Adrenal gland (tissue), 12 donors: ENCODE measurements around the gene SUCLG2. TPM values are rescaled to one million over a fixed set of nuclear protein-coding genes. Genes with fewer than 3 reads are reported as not detected.

Experiments used
- DNase-seq, 7 donors: peaks; one replicate each; pipeline ENCODE4 v3.0.0-alpha.2; 2019 to 2020
- H3K27ac ChIP-seq, 5 donors: fragments of 200-600 bp; sonication (generic) in 4 of 5; 1 replicate in 3 of 5; 2 replicates in 2 of 5; pipeline versions ENCODE4 v1.5.1 to v1.8.0; 2016 to 2020; ENCODE audit warnings: mild to moderate bottlenecking in 1 of 5
- H3K27me3 ChIP-seq: fragments of 200-600 bp; 2 replicates; pipeline ENCODE4 v1.8.0; 2021
- H3K36me3 ChIP-seq, 2 donors: fragments of 200-600 bp; replicated peaks in 1 of 2; 1 replicate in 1 of 2; 2 replicates in 1 of 2; pipeline versions ENCODE4 v1.5.1 to v1.8.0; 2018 to 2022
- H3K4me1 ChIP-seq, 2 donors: fragments of 200-600 bp; replicated peaks in 1 of 2; 1 replicate in 1 of 2; 2 replicates in 1 of 2; pipeline versions ENCODE4 v1.5.1 to v1.8.0; 2018 to 2021
- H3K4me3 ChIP-seq, 4 donors: fragments of 200-600 bp; sonication (generic) in 3 of 4; one replicate each; pipeline ENCODE4 v1.5.1; 2016 to 2018
- H3K9me3 ChIP-seq, 3 donors: fragments of 200-600 bp; sonication (generic) in 1 of 3; replicated peaks in 1 of 3; 1 replicate in 2 of 3; 2 replicates in 1 of 3; pipeline versions ENCODE4 v1.5.1 to v1.8.0; 2016 to 2021
- CTCF ChIP-seq, 6 experiments: fragments of 450-650 bp in 4 of 6; fragments of 200-600 bp in 2 of 6; sonication (generic) in 1 of 6; IDR thresholded peaks; 1 replicate in 5 of 6; 2 replicates in 1 of 6; pipeline versions ENCODE4 v1.5.1 to v1.8.0; 2016 to 2021; ENCODE audit warnings: antibody characterized with exemption in 6 of 6, mild to moderate bottlenecking in 2 of 6, moderate library complexity in 1 of 6
- POLR2A ChIP-seq, 2 donors: fragments of 450-650 bp; IDR thresholded peaks; one replicate each; pipeline ENCODE4 v1.6.1; 2017; ENCODE audit warnings: antibody characterized with exemption in 2 of 2, mild to moderate bottlenecking in 2 of 2, moderate library complexity in 1 of 2
- WGBS, 4 donors: extraction: QIAGEN DNeasy Blood & Tissue Kit in 2 of 4; methylation state at CpG; one replicate each; pipeline versions ENCODE4 v1.1.5 to v1.1.7; 2013 to 2017; 5-methylcytosine and 5-hydroxymethylcytosine counted together
- intact Hi-C, 2 donors: fragments of 100-400 bp; cut with DNase I; formaldehyde crosslinking; loops; one replicate each; pipeline versions ENCODE4 v1.14.1 to v1.15.0; 2022 to 2023
- polyA plus RNA-seq, 3 donors: library from polyadenylated mRNA; stranded (reverse); fragments of 200-250 nt in 2 of 3; fragments of 350-450 nt in 1 of 3; fragmentation: Illumina TruSeq in 1 of 3; extraction: RNeasy Lipid Tissue Mini Kit (QIAGEN cat#74804) in 1 of 3; gene quantifications; one replicate each; pipeline ENCODE4 v1.2.3, GENCODE V29; 2013 to 2014
- total RNA-seq, 9 donors: library from RNA; depleted of rRNA in 4 of 9; stranded (reverse); fragments of >200 nt in 4 of 9; fragments of 120-200 nt in 1 of 9; fragmentation: NEBNext Ultra II Directional in 1 of 9; extraction: Animal tissue kit (Norgen Biotek cat#: 25700) in 1 of 9; gene quantifications; one replicate each; pipeline versions ENCODE4 v1.1.0 to v1.2.4, GENCODE V29; 2013 to 2023
- donor health status: healthy with polysubstance abuse.
- donor health status: Bipolar disorder and iron deficiency.
- donor health status: DM: yes; HTN: yes; CAD: no.
- donor health status: DM: no; HTN: no; CAD: no.
- donor health status: DM: no; HTN: no; CAD: no.
- donor health status: DM: yes; HTN: yes; CAD: no.

The SUCLG2 gene
- total and polyA plus RNA-seq, 12 donors, result 24.4 to 115 (median 69.6) TPM

DNA sequence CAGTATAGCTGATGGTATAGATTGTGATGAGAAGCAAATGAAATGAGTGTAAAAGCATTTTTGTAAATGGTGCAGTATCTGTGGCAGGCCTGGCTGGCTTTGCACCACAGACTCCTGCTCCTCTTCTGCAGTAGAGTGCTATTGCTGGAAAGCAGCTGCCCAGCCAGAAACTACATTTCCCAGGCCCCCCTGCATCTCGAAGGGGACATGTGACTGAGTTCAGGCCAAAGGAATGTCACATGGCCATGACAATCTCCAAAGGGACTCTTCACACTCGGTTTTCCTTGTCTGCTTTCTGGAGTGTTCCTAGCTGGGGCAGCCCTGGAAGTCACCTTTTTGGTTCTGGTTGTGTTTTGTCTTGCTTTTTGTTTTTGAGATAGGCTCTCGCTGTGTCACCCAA is 277.1 kb downstream of the SUCLG2 start:
- Histone ChIP-seq H3K4me1 (peaks cover 0 to 24% of the 10 kb centered on the region in 2 donors), H3K27me3 (no peaks in the 10 kb centered on the region), H3K27ac (no peak overlapping the region), H3K36me3 (no peaks in the 10 kb centered on the region), H3K4me3 (no peak overlapping the region), H3K9me3 (no peaks in the 10 kb centered on the region)
- no peak for DNase-seq
- intact Hi-C loops, result no loop called here
- WGBS, 4 donors, result 70 to 89% (median 78%) methylated on average over 3 of the region's 3 CpGs
- TF ChIP-seq POLR2A (IDR thresholded peaks at IDR 0.05), result no peak
- TF ChIP-seq CTCF (IDR thresholded peaks at IDR 0.05), result no peak

DNA sequence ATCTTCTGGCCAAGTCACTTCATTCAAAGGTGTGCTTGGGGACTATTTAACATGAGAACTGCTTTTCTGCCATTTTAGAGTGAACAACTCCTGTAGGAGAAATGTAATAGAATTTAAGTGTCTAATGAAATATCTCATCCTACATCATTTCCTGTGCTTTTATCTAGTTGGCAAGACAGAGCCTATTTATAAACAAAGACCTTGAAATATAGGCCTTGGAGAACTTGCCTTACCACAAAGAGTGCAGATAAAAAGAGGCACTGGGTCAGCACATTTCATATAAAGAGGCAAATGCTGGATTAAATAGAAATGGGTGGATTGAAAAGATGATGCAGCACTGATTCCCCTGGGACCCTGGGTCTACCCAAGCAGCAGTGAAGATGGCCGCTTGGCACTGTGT is 278.0 kb downstream of the SUCLG2 start:
- H3K27me3 ChIP-seq, result no peaks in the 10 kb centered on the region
- peaks cover 0 to 15% of the 10 kb centered on the region in 2 donors for H3K4me1 ChIP-seq
- no peaks in the 10 kb centered on the region for H3K9me3 ChIP-seq
- intact Hi-C loops, result no loop called here
- H3K27ac ChIP-seq, result no peak overlapping the region
- DNase-seq, result no peak
- H3K36me3 ChIP-seq, result no peaks in the 10 kb centered on the region
- no peak overlapping the region for H3K4me3 ChIP-seq
- TF ChIP-seq CTCF (IDR thresholded peaks at IDR 0.05) (no peak), POLR2A (IDR thresholded peaks at IDR 0.05) (no peak)
- WGBS, 4 donors, result 95 to 100% (median 97%) methylated on average over 1 of the region's 1 CpG

DNA sequence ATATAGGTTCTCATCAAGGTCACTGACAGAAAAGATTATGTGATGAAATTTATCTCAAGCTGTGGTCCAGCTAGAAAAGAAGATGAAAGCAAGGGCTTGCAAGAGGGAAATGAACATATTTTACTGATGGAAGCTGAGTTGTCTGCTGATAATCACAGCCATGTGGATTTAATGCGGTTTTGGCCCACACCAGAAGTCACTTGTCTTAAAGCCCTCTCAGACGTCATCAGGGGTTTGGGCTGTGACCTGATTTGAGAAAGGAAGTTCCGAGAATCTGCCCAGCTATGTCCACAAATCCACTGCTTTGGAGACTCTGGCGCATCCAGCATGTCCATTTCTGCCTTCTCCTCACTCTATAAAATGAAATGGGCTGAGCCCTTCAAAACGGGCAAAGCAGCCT is 278.4 kb downstream of the SUCLG2 start:
- intact Hi-C loops, result no loop called here
- no peaks in the 10 kb centered on the region for H3K36me3 ChIP-seq
- no peaks in the 10 kb centered on the region for H3K9me3 ChIP-seq
- H3K4me3 ChIP-seq, result no peak overlapping the region
- 83 to 96% (median 90%) methylated on average over 5 of the region's 5 CpGs for WGBS, 4 donors
- H3K4me1 ChIP-seq, result peaks cover 0 to 11% of the 10 kb centered on the region in 2 donors
- no peak overlapping the region for H3K27ac ChIP-seq
- no peak for TF ChIP-seq POLR2A (IDR thresholded peaks at IDR 0.05)
- no peaks in the 10 kb centered on the region for H3K27me3 ChIP-seq
- DNase-seq, result no peak

- Histone ChIP-seq H3K4me1 (no peaks in the 10 kb centered on the region), H3K27me3 (no peaks in the 10 kb centered on the region), H3K9me3 (no peaks in the 10 kb centered on the region), H3K27ac (no peak overlapping the region), H3K4me3 (no peak overlapping the region), H3K36me3 (no peaks in the 10 kb centered on the region)
- TF ChIP-seq POLR2A (IDR thresholded peaks at IDR 0.05) (no peak), CTCF (IDR thresholded peaks at IDR 0.05) (no peak)
- intact Hi-C loops, result no loop called here
- 32 to 51% (median 45%) methylated on average over 4 of the region's 4 CpGs for whole genome bisulfite sequencing, 4 donors
- no peak for DNase-seq
Observed at GRCh38 chr3:67362686-67363085, 291.7 kb downstream of the SUCLG2 start.

GRCh38 chr3:67361770-67362169 is 292.6 kb downstream of the SUCLG2 start:
- TF ChIP-seq POLR2A (IDR thresholded peaks at IDR 0.05), result no peak
- TF ChIP-seq CTCF (IDR thresholded peaks at IDR 0.05), result no peak
- intact Hi-C loops, result no loop called here
- H3K27me3 ChIP-seq, result no peaks in the 10 kb centered on the region
- H3K4me1 ChIP-seq, result no peaks in the 10 kb centered on the region
- no peak overlapping the region for H3K4me3 ChIP-seq
- no peaks in the 10 kb centered on the region for H3K9me3 ChIP-seq
- no peak for DNase-seq
- H3K36me3 ChIP-seq, result no peaks in the 10 kb centered on the region
- no peak overlapping the region for H3K27ac ChIP-seq
